AG04450 (cell line): ENCODE results near the gene CALCOCO2. TPM values are rescaled to one million over a fixed set of nuclear protein-coding genes. Genes with fewer than 3 reads are reported as not detected.

Experiments used
- CTCF ChIA-PET: fragments of 300-600, 350-600 bp; formaldehyde crosslinking; extraction: SDS; loops from one replicate; lab custom pipeline; 2022; ENCODE audit warnings: antibody characterized with exemption, inconsistent platforms; lab: Charles Lee
- POLR2A ChIA-PET: fragments of 350-600 bp; formaldehyde crosslinking; extraction: SDS; loops from one replicate; lab custom pipeline; 2021; ENCODE audit warnings: antibody characterized with exemption, inconsistent platforms; lab: Yijun Ruan, JAX
- DNase-seq: peaks from one replicate; pipeline ENCODE4 v3.0.0-alpha.2; 2011; ENCODE audit warnings: low read depth, low spot score
- H3K27ac ChIP-seq: one replicate; pipeline ENCODE4 v1.5.1; 2012; ENCODE audit warnings: low read depth, low read length, control low read depth
- H3K27me3 ChIP-seq: one replicate; pipeline ENCODE4 v1.6.0; 2012; ENCODE audit warnings: low read length; ENCODE audit not compliant: control insufficient read depth, insufficient read depth
- H3K4me3 ChIP-seq: 2 replicates; pipeline ENCODE4 v1.5.1; 2011; ENCODE audit warnings: mild to moderate bottlenecking, low read depth, low read length, control low read depth
- H3K9me3 ChIP-seq: 2 replicates; pipeline ENCODE4 v1.5.1; 2012; ENCODE audit warnings: low read length; ENCODE audit not compliant: control insufficient read depth, insufficient read depth
- CTCF ChIP-seq: IDR thresholded peaks from 2 replicates; pipeline ENCODE4 v1.5.1; 2011; ENCODE audit warnings: low read depth, low read length, control low read depth, inconsistent platforms
- polyA plus RNA-seq: library from polyadenylated mRNA; depleted of rRNA; stranded (reverse); fragments of >200 nt; gene quantifications from 2 replicates; pipeline ENCODE4 v1.2.3, GENCODE V29; 2011

The CALCOCO2 gene
- polyA plus RNA-seq, 1 experiment = 130 TPM

- ChIA-PET CTCF (interaction anchor here (9.2 kb wide), 1 partner anchor 18 kb away, joined by 63 read pairs; no protein-coding TSS in a partner anchor), POLR2A (no interaction called here)
- TF ChIP-seq CTCF = no peak
- H3K9me3 ChIP-seq = no peaks in the 10 kb centered on the region
- no peak overlapping the region for H3K27ac ChIP-seq
- H3K4me3 ChIP-seq = no peak overlapping the region
- no peak for DNase-seq
- H3K27me3 ChIP-seq = no peaks in the 10 kb centered on the region
These were observed 29.6 kb downstream of the CALCOCO2 start for GRCh38 chr17:48860456-48860855.

GRCh38 chr17:48868916-48869500 is 38.2 kb downstream of the CALCOCO2 start:
- ChIA-PET POLR2A (interaction anchor here (1.3 kb wide), 1 partner anchor 24 kb away, joined by 4 read pairs; the partner anchor contains the start of gene ATP5MC1), CTCF (interaction anchor here (1.2 to 9.2 kb wide), 3 partner anchors 10 to 65 kb away, joined by 3 to 63 read pairs (median 5); no protein-coding TSS in a partner anchor)
- H3K27me3 ChIP-seq = peaks cover 5% of the 10 kb centered on the region
- no peak for TF ChIP-seq CTCF
- DNase-seq = no peak
- H3K9me3 ChIP-seq = no peaks in the 10 kb centered on the region
- no peak overlapping the region for H3K4me3 ChIP-seq
- H3K27ac ChIP-seq = no peak overlapping the region

- ChIA-PET CTCF (interaction anchor here (1.2 to 9.2 kb wide), 3 partner anchors 9 to 66 kb away, joined by 3 to 63 read pairs (median 5); no protein-coding TSS in a partner anchor), POLR2A (interaction anchor here (1.3 kb wide), 1 partner anchor 23 kb away, joined by 4 read pairs; the partner anchor contains the start of gene ATP5MC1)
- no peak overlapping the region for H3K27ac ChIP-seq
- no peak overlapping the region for H3K4me3 ChIP-seq
- no peak for DNase-seq
- H3K27me3 ChIP-seq = peaks cover 5% of the 10 kb centered on the region
- H3K9me3 ChIP-seq = no peaks in the 10 kb centered on the region
- TF ChIP-seq CTCF = no peak
These were observed 39.0 kb downstream of the CALCOCO2 start for GRCh38 chr17:48869821-48870318.

GRCh38 chr17:48871035-48871550 is 40.3 kb downstream of the CALCOCO2 start:
- no peak overlapping the region for H3K4me3 ChIP-seq
- no peak for TF ChIP-seq CTCF
- no peaks in the 10 kb centered on the region for H3K9me3 ChIP-seq
- no peak overlapping the region for H3K27ac ChIP-seq
- no peak for DNase-seq
- ChIA-PET POLR2A (no interaction called here), CTCF (interaction anchor here (0.9 to 4.6 kb wide), 3 partner anchors 13 to 165 kb away, joined by 3 to 28 read pairs (median 5); no protein-coding TSS in a partner anchor)
- H3K27me3 ChIP-seq = peaks cover 7% of the 10 kb centered on the region
